ENCODE results near the gene GLDC. TPM values are rescaled to one million over a fixed set of nuclear protein-coding genes. Genes with fewer than 3 reads are reported as not detected.

Gene GLDC
- total RNA-seq, 1 experiment from 2014 or later, result 4.0 TPM

DNA sequence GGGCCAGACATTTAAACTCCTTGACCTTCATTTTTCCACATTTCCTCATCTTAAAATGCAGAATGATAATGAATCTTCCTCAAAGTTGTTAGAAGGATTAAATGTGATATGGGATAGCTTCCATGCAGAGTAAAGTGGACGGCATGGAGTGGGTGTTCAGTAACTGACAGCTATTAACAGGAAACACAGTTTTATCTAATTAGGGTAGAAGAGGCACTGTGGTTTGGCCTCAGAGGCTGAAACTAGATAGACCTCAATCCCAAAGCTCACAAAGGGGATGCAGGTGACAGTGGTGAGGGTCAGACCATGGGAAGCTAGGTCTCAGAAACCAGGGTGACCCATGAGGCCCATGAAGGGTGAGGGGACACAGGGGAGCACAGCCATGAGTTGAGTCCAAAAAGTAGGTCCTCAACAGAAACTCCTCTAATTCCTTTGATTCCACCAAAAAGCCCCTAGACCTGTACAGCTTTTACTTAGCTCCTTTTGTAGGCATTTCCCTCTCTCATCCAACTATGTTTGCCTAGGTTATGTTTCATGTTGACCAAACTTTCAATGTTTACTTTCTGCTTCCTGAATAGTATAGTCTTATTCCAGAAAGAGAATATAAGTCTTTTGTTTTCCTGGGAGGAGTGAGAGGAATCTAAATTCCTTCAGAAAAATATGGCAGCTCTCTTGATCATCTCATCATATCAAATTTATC is 27.9 kb upstream of the GLDC start:
- CTCF ChIA-PET, result no interaction called here
- intact Hi-C loops (cut with micrococcal nuclease; ENCODE audit: unreplicated experiment), result no loop called here

DNA sequence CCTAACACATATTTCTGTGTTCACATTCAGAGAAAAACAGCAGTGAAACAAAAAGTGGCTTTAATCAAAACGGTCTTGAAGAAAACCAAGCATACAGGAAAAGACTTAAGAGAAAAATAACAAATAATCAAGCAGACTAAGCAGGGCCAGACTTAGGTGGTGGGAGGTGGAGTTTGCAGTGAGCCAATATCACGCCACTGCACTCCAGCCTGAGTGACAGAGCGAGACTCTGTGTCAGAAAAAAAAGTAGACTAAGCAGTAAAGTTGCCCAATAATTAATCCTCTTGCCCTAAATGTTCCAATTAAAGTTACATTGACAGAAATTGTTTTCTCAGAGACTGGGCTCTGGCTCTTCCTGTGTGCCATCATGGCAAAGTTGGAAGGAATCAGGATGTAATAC is 26.6 kb upstream of the GLDC start:
- DNase-seq (ENCODE audit: low read depth, low spot score), result no peak
- no TSS peak for BruUV-seq (replicated peaks)
- no peak overlapping the region for H3K4me3 ChIP-seq (ENCODE audit: low read depth in 2 of 2, low read length in 2 of 2)
- no peak for TF ChIP-seq POLR2AphosphoS5 (IDR thresholded peaks at IDR 0.05; ENCODE audit: low read depth, low read length)
- no peak for ATAC-seq
- CTCF ChIA-PET, result no interaction called here
- H3K4me1 ChIP-seq (ENCODE audit: control insufficient read depth, insufficient read depth, low read length), result no peaks in the 10 kb centered on the region
- no peaks in the 10 kb centered on the region for H3K36me3 ChIP-seq (ENCODE audit: control insufficient read depth, insufficient read depth, low read length)
- POLR2A ChIA-PET, result no interaction called here
- H3K27ac ChIP-seq (ENCODE audit: low read length), result no peak overlapping the region
- in situ Hi-C loops (cut with HindIII; ENCODE audit: low pct_unique_long_range_greater_than_20kb, low sequenced_read_pairs), result no loop called here
- H3K27me3 ChIP-seq (ENCODE audit: control insufficient read depth, insufficient read depth, low read length), result no peaks in the 10 kb centered on the region
- intact Hi-C loops (cut with micrococcal nuclease; ENCODE audit: unreplicated experiment), result no loop called here
- no peaks in the 10 kb centered on the region for H3K9me3 ChIP-seq (ENCODE audit: control insufficient read depth, insufficient read depth, low read depth, low read length)

More for the DNA sequence above, 27.9 kb upstream of the GLDC start:
- POLR2A ChIA-PET, result no interaction called here
- no peak for DNase-seq (ENCODE audit: low read depth, low spot score)
- H3K36me3 ChIP-seq (ENCODE audit: control insufficient read depth, insufficient read depth, low read length), result no peaks in the 10 kb centered on the region
- no peak overlapping the region for H3K4me3 ChIP-seq (ENCODE audit: low read depth in 2 of 2, low read length in 2 of 2)
- no peak for ATAC-seq
- no peak overlapping the region for H3K27ac ChIP-seq (ENCODE audit: low read length)
- TF ChIP-seq CTCF (IDR thresholded peaks at IDR 0.05) (no peak), SIN3A (IDR thresholded peaks at IDR 0.05; ENCODE audit: borderline replicate concordance, insufficient read depth, low read depth, low read length) (no peak), TCF7L2 (IDR thresholded peaks at IDR 0.05; ENCODE audit: low read depth, low read length) (no peak), REST (IDR thresholded peaks at IDR 0.05; ENCODE audit: insufficient read depth in 1 of 2, low read depth in 2 of 2, low read length in 1 of 2) (no peak), POLR2AphosphoS5 (IDR thresholded peaks at IDR 0.05; ENCODE audit: low read depth, low read length) (no peak)
- no peaks in the 10 kb centered on the region for H3K27me3 ChIP-seq (ENCODE audit: control insufficient read depth, insufficient read depth, low read length)
- in situ Hi-C loops (cut with HindIII; ENCODE audit: low pct_unique_long_range_greater_than_20kb, low sequenced_read_pairs), result no loop called here
- no peaks in the 10 kb centered on the region for H3K9me3 ChIP-seq (ENCODE audit: control insufficient read depth, insufficient read depth, low read depth, low read length)
- no peaks in the 10 kb centered on the region for H3K4me1 ChIP-seq (ENCODE audit: control insufficient read depth, insufficient read depth, low read length)
- no TSS peak for BruUV-seq (replicated peaks)

GRCh38 chr9:6671416-6671815 is 25.9 kb upstream of the GLDC start:
- no peaks in the 10 kb centered on the region for H3K36me3 ChIP-seq (ENCODE audit: control insufficient read depth, insufficient read depth, low read length)
- H3K4me1 ChIP-seq (ENCODE audit: control insufficient read depth, insufficient read depth, low read length), result no peaks in the 10 kb centered on the region
- TF ChIP-seq CTCF (IDR thresholded peaks at IDR 0.05) (no peak), TCF7L2 (IDR thresholded peaks at IDR 0.05; ENCODE audit: low read depth, low read length) (no peak), POLR2AphosphoS5 (IDR thresholded peaks at IDR 0.05; ENCODE audit: low read depth, low read length) (no peak), REST (IDR thresholded peaks at IDR 0.05; ENCODE audit: insufficient read depth in 1 of 2, low read depth in 2 of 2, low read length in 1 of 2) (no peak), SIN3A (IDR thresholded peaks at IDR 0.05; ENCODE audit: borderline replicate concordance, insufficient read depth, low read depth, low read length) (no peak)
- no peak overlapping the region for H3K27ac ChIP-seq (ENCODE audit: low read length)
- no peaks in the 10 kb centered on the region for H3K9me3 ChIP-seq (ENCODE audit: control insufficient read depth, insufficient read depth, low read depth, low read length)
- CTCF ChIA-PET, result no interaction called here
- POLR2A ChIA-PET, result interaction anchor here (0.6 to 0.7 kb wide), 2 partner anchors 11 to 27 kb away, joined by 4 to 5 read pairs; no protein-coding TSS in a partner anchor
- DNase-seq (ENCODE audit: low read depth, low spot score) (no peak), ATAC-seq (no peak)
- in situ Hi-C loops (cut with HindIII; ENCODE audit: low pct_unique_long_range_greater_than_20kb, low sequenced_read_pairs), result no loop called here
- H3K27me3 ChIP-seq (ENCODE audit: control insufficient read depth, insufficient read depth, low read length), result no peaks in the 10 kb centered on the region
- BruUV-seq (replicated peaks), result no TSS peak
- H3K4me3 ChIP-seq (ENCODE audit: low read depth in 2 of 2, low read length in 2 of 2), result no peak overlapping the region
- intact Hi-C loops (cut with micrococcal nuclease; ENCODE audit: unreplicated experiment), result no loop called here

Data from Panc1 (cell line).